ENCODE results near the gene TAS2R20. TPM values are rescaled to one million over a fixed set of nuclear protein-coding genes. Genes with fewer than 3 reads are reported as not detected.
"Not testable (repeated sequence)": the region's sequence is repeated elsewhere in the genome, so short reads cannot be mapped to it uniquely, and the experiment has no call there.

Gene TAS2R20
- total RNA-seq (10 to 100 TPM in 2 of 5 donors, 1 to 10 TPM in 1, not detected in 2; 4.9 to 11.6 (median 11.4) TPM), polyA plus RNA-seq (under 1 TPM in 1 of 3 donors, not detected in 2; 0.35 TPM)
- long read RNA-seq, donor 1, result 0 reads
- long read RNA-seq, donor 2, result 0 reads
- long read RNA-seq, donor 3, result 0 reads
- long read RNA-seq, donor 4, result 0 reads
- long read RNA-seq, donor 5, result 0 reads
- long read RNA-seq, donor 6, result 0 reads
- long read RNA-seq, donor 7, partial matches to known transcripts, result 0 of 1 reads
- long read RNA-seq, donor 7, other reads (novel, unspliced or antisense), result 0 of 1 reads
- long read RNA-seq, donor 8, partial matches to known transcripts, result 0 of 1 reads
- long read RNA-seq, donor 8, other reads (novel, unspliced or antisense), result 0 of 1 reads
- long read RNA-seq, donor 9, partial matches to known transcripts, result 0 of 1 reads
- long read RNA-seq, donor 9, other reads (novel, unspliced or antisense), result 0 of 1 reads
- long read RNA-seq, donor 10, partial matches to known transcripts, result 0 of 1 reads
- long read RNA-seq, donor 10, other reads (novel, unspliced or antisense), result 0 of 1 reads

- Histone ChIP-seq H3K27me3 (no peaks in the 10 kb centered on the region), H3K9me3 (no peaks in the 10 kb centered on the region), H3K4me3 (no peak within 1 kb of the TSS), H3K36me3 (peaks cover 0 to 9% (median 5%) of the 10 kb centered on the region in 4 donors), H3K27ac (no peak within 1 kb of the TSS), H3K4me1 (no peaks in the 10 kb centered on the region)
- DNase-seq, result no peak
- TF ChIP-seq CTCF (IDR thresholded peaks at IDR 0.05), result no peak
- TF ChIP-seq POLR2AphosphoS5 (IDR thresholded peaks at IDR 0.05), result no peak
- TF ChIP-seq POLR2A (IDR thresholded peaks at IDR 0.05), result no peak
- no peak for TF ChIP-seq EP300 (IDR thresholded peaks at IDR 0.05)
- intact Hi-C loops (cut with DNase I; ENCODE audit: low total_unique reads), result no loop called here
Measured at GRCh38 chr12:10998204-10998603, at the start of gene TAS2R20. Gene TAS2R20, minus strand, starts transcription at chr12:10998304. Its CDS starts 429 bp downstream, at chr12:10997875.

GRCh38 chr12:11041366-11041765 lies 43.3 kb upstream of the TAS2R20 start:
- H3K9me3 ChIP-seq; H3K4me3 ChIP-seq; DNase-seq; H3K27ac ChIP-seq; intact Hi-C loops (cut with DNase I; ENCODE audit: low total_unique reads); H3K4me1 ChIP-seq; H3K27me3 ChIP-seq: not testable (repeated sequence)
- H3K36me3 ChIP-seq, result peaks cover 0 to 13% (median 10%) of the 10 kb centered on the region in 4 donors
- 32 to 60% (median 37%) methylated on average over 2 of the region's 2 CpGs for WGBS, 5 donors

GRCh38 chr12:11040162-11040561 lies 42.1 kb upstream of the TAS2R20 start:
- Histone ChIP-seq H3K9me3 (no peaks in the 10 kb centered on the region), H3K27me3 (no peaks in the 10 kb centered on the region), H3K4me3 (no peak overlapping the region), H3K27ac (no peak overlapping the region), H3K36me3 (peaks cover 0 to 8% (median 6%) of the 10 kb centered on the region in 4 donors), H3K4me1 (no peaks in the 10 kb centered on the region)
- DNase-seq, result no peak
- TF ChIP-seq EP300 (IDR thresholded peaks at IDR 0.05) (no peak), CTCF (IDR thresholded peaks at IDR 0.05) (no peak), POLR2AphosphoS5 (IDR thresholded peaks at IDR 0.05) (no peak), POLR2A (IDR thresholded peaks at IDR 0.05) (no peak)
- 60 to 84% (median 76%) methylated on average over 1 of the region's 1 CpG for WGBS, 5 donors
- intact Hi-C loops (cut with DNase I; ENCODE audit: low total_unique reads), result no loop called here

GRCh38 chr12:11039171-11039570 lies 41.1 kb upstream of the TAS2R20 start:
- no peak for TF ChIP-seq EP300 (IDR thresholded peaks at IDR 0.05)
- TF ChIP-seq POLR2AphosphoS5 (IDR thresholded peaks at IDR 0.05), result no peak
- TF ChIP-seq POLR2A (IDR thresholded peaks at IDR 0.05), result no peak
- TF ChIP-seq CTCF (IDR thresholded peaks at IDR 0.05), result no peak
- intact Hi-C loops (cut with DNase I; ENCODE audit: low total_unique reads), result no loop called here
- no peak for DNase-seq
- WGBS, 5 donors, result 62 to 84% (median 72%) methylated on average over 3 of the region's 3 CpGs
- no peak overlapping the region for H3K4me3 ChIP-seq
- no peak overlapping the region for H3K27ac ChIP-seq
- H3K27me3 ChIP-seq, result no peaks in the 10 kb centered on the region
- H3K4me1 ChIP-seq, result no peaks in the 10 kb centered on the region
- peaks cover 0 to 5% (median 0%) of the 10 kb centered on the region in 4 donors for H3K36me3 ChIP-seq
- H3K9me3 ChIP-seq, result no peaks in the 10 kb centered on the region

GRCh38 chr12:11033959-11034358 lies 35.9 kb upstream of the TAS2R20 start:
- DNase-seq; H3K4me3 ChIP-seq; H3K4me1 ChIP-seq; H3K36me3 ChIP-seq; H3K27me3 ChIP-seq; H3K27ac ChIP-seq; intact Hi-C loops (cut with DNase I; ENCODE audit: low total_unique reads); H3K9me3 ChIP-seq: not testable (repeated sequence)
- WGBS, 5 donors, result 92 to 100% (median 100%) methylated on average over 1 of the region's 3 CpGs; no CpG with 5 or more reads in 2 of the 5 donors
